SU-DHL-6 (cell line): ENCODE results near the gene CRYBA4.

Source experiments
- H2AFZ ChIP-seq: fragments of 200-600 bp; sonication (generic); 2 replicates; pipeline ENCODE4 v1.6.1; 2014; ENCODE audit warnings: low read depth, mild to moderate bottlenecking, moderate library complexity, mixed read lengths, antibody characterized with exemption, low read length; ENCODE audit not compliant: severe bottlenecking
- H3F3A ChIP-seq: fragments of 200-600 bp; shearing (Covaris generic); 2 replicates; pipeline ENCODE4 v1.6.0; 2016; ENCODE audit warnings: antibody characterized with exemption, mild to moderate bottlenecking; ENCODE audit not compliant: insufficient read depth
- H3K27ac ChIP-seq: fragments of 200-600 bp; sonication (generic); 2 replicates; pipeline ENCODE4 v1.5.1; 2016; ENCODE audit warnings: low read depth, mild to moderate bottlenecking, low read length, moderate library complexity, mixed read lengths
- H3K27me3 ChIP-seq: fragments of 200-600 bp; sonication (generic), shearing (Covaris generic); 2 replicates; pipeline ENCODE4 v1.6.0; 2014; ENCODE audit warnings: mild to moderate bottlenecking, low read length
- H3K36me3 ChIP-seq: fragments of 200-600 bp; sonication (generic); 2 replicates; pipeline ENCODE4 v1.6.1; 2014; ENCODE audit warnings: mild to moderate bottlenecking, low read length, mixed read lengths
- H3K4me2 ChIP-seq: fragments of 300-600, 200-600 bp; shearing (Covaris generic), sonication (generic); 2 replicates; pipeline ENCODE4 v1.6.0; 2014; ENCODE audit warnings: low read length, low read depth, mild to moderate bottlenecking; ENCODE audit not compliant: poor library complexity, severe bottlenecking
- H3K4me3 ChIP-seq: fragments of 200-600 bp; sonication (generic); 2 replicates; pipeline ENCODE4 v1.5.1; 2014; ENCODE audit warnings: antibody characterized with exemption, low read length, mild to moderate bottlenecking, mixed read lengths; ENCODE audit not compliant: insufficient read depth, poor library complexity, severe bottlenecking
- H3K79me2 ChIP-seq: fragments of 200-600 bp; sonication (generic); 2 replicates; pipeline ENCODE4 v1.6.1; 2014; ENCODE audit warnings: mild to moderate bottlenecking, low read length, moderate library complexity; ENCODE audit not compliant: insufficient read depth
- H3K9ac ChIP-seq: fragments of 200-600 bp; sonication (generic); 2 replicates; pipeline ENCODE4 v1.7.0; 2014; ENCODE audit warnings: mild to moderate bottlenecking, low read length
- H3K9me2 ChIP-seq: fragments of 200-600 bp; sonication (generic); replicated peaks from 2 replicates; pipeline ENCODE4 v1.6.1; 2014; ENCODE audit warnings: low read length; ENCODE audit not compliant: insufficient read depth
- H3K9me3 ChIP-seq: fragments of 200-600 bp; sonication (generic); 2 replicates; pipeline ENCODE4 v1.6.1; 2014; ENCODE audit warnings: low read length, mixed read lengths; ENCODE audit not compliant: insufficient read depth
- H4K20me1 ChIP-seq: fragments of 200-600 bp; sonication (generic); 2 replicates; pipeline ENCODE4 v1.6.1; 2014; ENCODE audit warnings: low read depth, mild to moderate bottlenecking, antibody characterized with exemption, low read length, moderate library complexity, mixed read lengths
- CTCF ChIP-seq: fragments of 200-600 bp; sonication (generic); IDR thresholded peaks from one replicate; pipeline ENCODE4 v1.5.1; 2017; ENCODE audit warnings: antibody characterized with exemption, mild to moderate bottlenecking, low read length, moderate library complexity; ENCODE audit not compliant: insufficient read depth, poor library complexity, severe bottlenecking
- EZH2phosphoT487 ChIP-seq: fragments of 200-600 bp; sonication (generic), shearing (Covaris generic); conservative IDR thresholded peaks from 2 replicates; pipeline ENCODE4 v1.6.1; 2018; ENCODE audit warnings: mild to moderate bottlenecking, antibody characterized with exemption, low read length, moderate library complexity, mixed read lengths

Gene CRYBA4

GRCh38 chr22:26588729-26589366 lies 32.9 kb upstream of the CRYBA4 start:
- H3K9me2 ChIP-seq: no peaks in the 10 kb centered on the region
- H3K9me3 ChIP-seq: no peaks in the 10 kb centered on the region
- 0 out of 2 replicates have a peak, but pooled peaks cover 2% of the 10 kb centered on the region for H4K20me1 ChIP-seq
- H2AFZ ChIP-seq: no peak overlapping the region
- TF ChIP-seq CTCF: no peak
- TF ChIP-seq EZH2phosphoT487: no peak
- peaks cover 11% of the 10 kb centered on the region for H3K79me2 ChIP-seq
- H3K27me3 ChIP-seq: no peaks in the 10 kb centered on the region
- peaks cover 5% of the 10 kb centered on the region; the same call in 1 of the 2 replicates for H3K36me3 ChIP-seq
- peak overlapping the region; percentile 84 for H3K9ac ChIP-seq
- no peak overlapping the region for H3K27ac ChIP-seq
- H3K4me2 ChIP-seq: peak overlapping the region; percentile 85
- H3F3A ChIP-seq: no peaks in the 10 kb centered on the region
- peak overlapping the region; percentile 81 for H3K4me3 ChIP-seq

- H3K9ac ChIP-seq: peak overlapping the region; percentile 84
- H2AFZ ChIP-seq: peak overlapping the region; percentile 27
- H3K79me2 ChIP-seq: peaks cover 11% of the 10 kb centered on the region
These were observed 32.4 kb upstream of the CRYBA4 start for GRCh38 chr22:26589367-26589844.

GRCh38 chr22:26589845-26590736 lies 31.7 kb upstream of the CRYBA4 start, which contains the start of gene TPST2:
TSS of gene TPST2 (minus strand) at chr22:26590132. CDS start at chr22:26541630, 48,502 bp downstream.
- peaks cover 7% of the 10 kb centered on the region; the same call in 1 of the 2 replicates for H3K79me2 ChIP-seq
- H3F3A ChIP-seq: no peaks in the 10 kb centered on the region
- peak within 1 kb of the TSS; percentile 84 for H3K9ac ChIP-seq
- peaks cover 5% of the 10 kb centered on the region; the same call in 1 of the 2 replicates for H3K36me3 ChIP-seq
- no peaks in the 10 kb centered on the region for H3K27me3 ChIP-seq
- H3K9me3 ChIP-seq: no peaks in the 10 kb centered on the region
- TF ChIP-seq EZH2phosphoT487 (no peak), CTCF (no peak)
- H2AFZ ChIP-seq: peak within 1 kb of the TSS; percentile 81
- no peak within 1 kb of the TSS for H3K27ac ChIP-seq
- H3K9me2 ChIP-seq: no peaks in the 10 kb centered on the region
- H3K4me3 ChIP-seq: peak within 1 kb of the TSS; percentile 81
- H4K20me1 ChIP-seq: 0 out of 2 replicates have a peak, but pooled peaks cover 2% of the 10 kb centered on the region
- peak within 1 kb of the TSS; percentile 85 for H3K4me2 ChIP-seq

More at GRCh38 chr22:26589367-26589844, 32.4 kb upstream of the CRYBA4 start:
- H3K4me3 ChIP-seq: peak overlapping the region; percentile 81
- 0 out of 2 replicates have a peak, but pooled peaks cover 2% of the 10 kb centered on the region for H4K20me1 ChIP-seq
- H3K27me3 ChIP-seq: no peaks in the 10 kb centered on the region
- H3K9me3 ChIP-seq: no peaks in the 10 kb centered on the region
- peaks cover 5% of the 10 kb centered on the region; the same call in 1 of the 2 replicates for H3K36me3 ChIP-seq
- H3K9me2 ChIP-seq: no peaks in the 10 kb centered on the region
- TF ChIP-seq CTCF: no peak
- TF ChIP-seq EZH2phosphoT487: no peak
- H3K27ac ChIP-seq: no peak overlapping the region
- no peaks in the 10 kb centered on the region for H3F3A ChIP-seq
- peak overlapping the region; percentile 85 for H3K4me2 ChIP-seq
